CD4-positive, alpha-beta T cell treated with Interleukin-4 for 4 hours (primary cell): Measurements from ENCODE around the gene WDR27.
"Not testable (repeated sequence)": the region's sequence is repeated elsewhere in the genome, so short reads cannot be mapped to it uniquely, and the experiment has no call there.

Source experiments
- DNase-seq: peaks from one replicate; pipeline ENCODE4 v3.0.0-alpha.2; 2020

Gene WDR27

GRCh38 chr6:169707772-169708171, 5.9 kb upstream of the WDR27 start:
- no peak for DNase-seq

- no peak for DNase-seq
Measured at GRCh38 chr6:169702840-169703246, 1.0 kb upstream of the WDR27 start.

GRCh38 chr6:169701311-169701953, 397 bp downstream of the WDR27 start:
- DNase-seq: no peak

GRCh38 chr6:169700296-169700695, 1.5 kb downstream of the WDR27 start:
- no peak for DNase-seq

GRCh38 chr6:169697115-169697514, 4.7 kb downstream of the WDR27 start:
- DNase-seq: not testable (repeated sequence)

GRCh38 chr6:169695131-169695530, 6.7 kb downstream of the WDR27 start:
- DNase-seq: no peak

- DNase-seq: no peak
Measured at GRCh38 chr6:169692516-169692915, 9.3 kb downstream of the WDR27 start.

GRCh38 chr6:169691260-169691659, 10.6 kb downstream of the WDR27 start:
- DNase-seq: no peak

- no peak for DNase-seq
Measured at GRCh38 chr6:169689287-169689686, 12.5 kb downstream of the WDR27 start.

GRCh38 chr6:169685860-169686259, 16.0 kb downstream of the WDR27 start:
- DNase-seq: no peak

- no peak for DNase-seq
Measured at GRCh38 chr6:169684056-169684455, 17.8 kb downstream of the WDR27 start.

GRCh38 chr6:169678342-169678741, 23.5 kb downstream of the WDR27 start:
- DNase-seq: no peak

- DNase-seq: no peak
Measured at GRCh38 chr6:169677096-169677495, 24.7 kb downstream of the WDR27 start.

GRCh38 chr6:169675011-169675410, 26.8 kb downstream of the WDR27 start:
- no peak for DNase-seq

- DNase-seq: no peak
Measured at GRCh38 chr6:169671563-169671962, 30.3 kb downstream of the WDR27 start.

- DNase-seq: no peak
Measured at GRCh38 chr6:169669889-169670288, 31.9 kb downstream of the WDR27 start.

GRCh38 chr6:169669147-169669546, 32.7 kb downstream of the WDR27 start:
- DNase-seq: no peak

- DNase-seq: no peak
Measured at GRCh38 chr6:169668203-169668847, 33.5 kb downstream of the WDR27 start.

- no peak for DNase-seq
Measured at GRCh38 chr6:169667716-169668115, 34.1 kb downstream of the WDR27 start.

- no peak for DNase-seq
Measured at GRCh38 chr6:169666441-169666840, 35.4 kb downstream of the WDR27 start.

GRCh38 chr6:169665289-169665688, 36.5 kb downstream of the WDR27 start:
- no peak for DNase-seq

- no peak for DNase-seq
Measured at GRCh38 chr6:169664227-169664626, 37.6 kb downstream of the WDR27 start.

GRCh38 chr6:169663468-169663867, 38.4 kb downstream of the WDR27 start:
- DNase-seq: no peak

- DNase-seq: no peak
Measured at GRCh38 chr6:169661391-169661756, 40.5 kb downstream of the WDR27 start.
